ENCODE measurements around the gene PLAAT5. TPM values are rescaled to one million over a fixed set of nuclear protein-coding genes. Genes with fewer than 3 reads are reported as not detected.
A peak's percentile ranks its signal among the peaks of the same experiment; 100 is the strongest.

PLAAT5 gene
- total RNA-seq, 2 experiments from 2014 or later: 0.16 TPM; not detected in 1

GRCh38 chr11:63502252-63502820 is 11.4 kb upstream of the PLAAT5 start:
- peaks cover 10% of the 10 kb centered on the region for H3K27me3 Mint-ChIP-seq
- H3K27ac ChIP-seq (ENCODE audit: low read depth in 1 of 2, low read length in 2 of 2): no peak overlapping the region
- POLR2A ChIA-PET: no interaction called here
- no peak overlapping the region for H3K4me3 Mint-ChIP-seq
- H3K9me3 Mint-ChIP-seq: peaks cover 10% of the 10 kb centered on the region
- CTCF ChIA-PET: no interaction called here
- no peak overlapping the region for H3K27ac Mint-ChIP-seq
- peak in 1 of 14 experiments; percentile 14 for DNase-seq
- peaks cover 20% of the 10 kb centered on the region for H3K4me1 Mint-ChIP-seq (ENCODE audit: low read depth)
- peaks cover 9 to 12% of the 10 kb centered on the region in 2 experiments for H3K9me3 ChIP-seq (ENCODE audit: control insufficient read depth in 1 of 2, insufficient read depth in 1 of 2, low read length in 2 of 2)
- intact Hi-C loops (cut with DNase I, micrococcal nuclease): no loop called here
- no peaks in the 10 kb centered on the region for H3K36me3 ChIP-seq (ENCODE audit: insufficient read depth, low read length)
- peaks cover 19% of the 10 kb centered on the region for H3K4me1 ChIP-seq (ENCODE audit: insufficient read depth, low read length)
- H3K4me3 ChIP-seq (ENCODE audit: low read length): no peak overlapping the region
- TF ChIP-seq, protein P1, sequence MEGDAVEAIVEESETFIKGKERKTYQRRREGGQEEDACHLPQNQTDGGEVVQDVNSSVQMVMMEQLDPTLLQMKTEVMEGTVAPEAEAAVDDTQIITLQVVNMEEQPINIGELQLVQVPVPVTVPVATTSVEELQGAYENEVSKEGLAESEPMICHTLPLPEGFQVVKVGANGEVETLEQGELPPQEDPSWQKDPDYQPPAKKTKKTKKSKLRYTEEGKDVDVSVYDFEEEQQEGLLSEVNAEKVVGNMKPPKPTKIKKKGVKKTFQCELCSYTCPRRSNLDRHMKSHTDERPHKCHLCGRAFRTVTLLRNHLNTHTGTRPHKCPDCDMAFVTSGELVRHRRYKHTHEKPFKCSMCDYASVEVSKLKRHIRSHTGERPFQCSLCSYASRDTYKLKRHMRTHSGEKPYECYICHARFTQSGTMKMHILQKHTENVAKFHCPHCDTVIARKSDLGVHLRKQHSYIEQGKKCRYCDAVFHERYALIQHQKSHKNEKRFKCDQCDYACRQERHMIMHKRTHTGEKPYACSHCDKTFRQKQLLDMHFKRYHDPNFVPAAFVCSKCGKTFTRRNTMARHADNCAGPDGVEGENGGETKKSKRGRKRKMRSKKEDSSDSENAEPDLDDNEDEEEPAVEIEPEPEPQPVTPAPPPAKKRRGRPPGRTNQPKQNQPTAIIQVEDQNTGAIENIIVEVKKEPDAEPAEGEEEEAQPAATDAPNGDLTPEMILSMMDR (IDR thresholded peaks at IDR 0.05): no peak
- peaks cover 11% of the 10 kb centered on the region for H3K36me3 Mint-ChIP-seq (ENCODE audit: low read depth)
- ATAC-seq (ENCODE audit: poor library complexity): no peak
- no peaks in the 10 kb centered on the region for H3K27me3 ChIP-seq (ENCODE audit: control insufficient read depth in 1 of 2, insufficient read depth in 2 of 2, low read length in 2 of 2)

- Histone ChIP-seq H3K27me3 (ENCODE audit: control insufficient read depth in 1 of 2, insufficient read depth in 2 of 2, low read length in 2 of 2) (no peaks in the 10 kb centered on the region), H3K4me3 (ENCODE audit: low read length) (no peak overlapping the region), H3K9me3 (ENCODE audit: control insufficient read depth in 1 of 2, insufficient read depth in 1 of 2, low read length in 2 of 2) (peaks cover 9 to 12% of the 10 kb centered on the region in 2 experiments), H3K4me1 (ENCODE audit: insufficient read depth, low read length) (peaks cover 15% of the 10 kb centered on the region), H3K27ac (ENCODE audit: low read depth in 1 of 2, low read length in 2 of 2) (no peak overlapping the region), H3K36me3 (ENCODE audit: insufficient read depth, low read length) (no peaks in the 10 kb centered on the region)
- peaks cover 10% of the 10 kb centered on the region for H3K9me3 Mint-ChIP-seq
- DNase-seq (no peak), ATAC-seq (ENCODE audit: poor library complexity) (no peak)
- H3K27ac Mint-ChIP-seq: no peak overlapping the region
- no peak overlapping the region for H3K4me3 Mint-ChIP-seq
- intact Hi-C loops (cut with DNase I, micrococcal nuclease): no loop called here
- peaks cover 20% of the 10 kb centered on the region for H3K4me1 Mint-ChIP-seq (ENCODE audit: low read depth)
- H3K36me3 Mint-ChIP-seq (ENCODE audit: low read depth): peaks cover 11% of the 10 kb centered on the region
- TF ChIP-seq, protein P1 (IDR thresholded peaks at IDR 0.05): no peak
- CTCF ChIA-PET: no interaction called here
- POLR2A ChIA-PET: no interaction called here
- H3K27me3 Mint-ChIP-seq: peaks cover 12% of the 10 kb centered on the region
Observed at GRCh38 chr11:63501236-63501635, 10.3 kb upstream of the PLAAT5 start.

- CTCF ChIA-PET: no interaction called here
- Mint-ChIP-seq H3K4me1 (ENCODE audit: low read depth) (peaks cover 20% of the 10 kb centered on the region), H3K27me3 (peaks cover 12% of the 10 kb centered on the region), H3K9me3 (peaks cover 10% of the 10 kb centered on the region), H3K27ac (no peak overlapping the region), H3K4me3 (no peak overlapping the region), H3K36me3 (ENCODE audit: low read depth) (peaks cover 11% of the 10 kb centered on the region)
- intact Hi-C loops (cut with DNase I, micrococcal nuclease): no loop called here
- POLR2A ChIA-PET: no interaction called here
- TF ChIP-seq, protein P1 (IDR thresholded peaks at IDR 0.05): no peak
- no peak overlapping the region for H3K4me3 ChIP-seq (ENCODE audit: low read length)
- peaks cover 8% of the 10 kb centered on the region for H3K4me1 ChIP-seq (ENCODE audit: insufficient read depth, low read length)
- ATAC-seq (ENCODE audit: poor library complexity) (no peak), DNase-seq (no peak)
- H3K27ac ChIP-seq (ENCODE audit: low read depth in 1 of 2, low read length in 2 of 2): no peak overlapping the region
- no peaks in the 10 kb centered on the region for H3K27me3 ChIP-seq (ENCODE audit: control insufficient read depth in 1 of 2, insufficient read depth in 2 of 2, low read length in 2 of 2)
- no peaks in the 10 kb centered on the region for H3K36me3 ChIP-seq (ENCODE audit: insufficient read depth, low read length)
- peaks cover 9 to 12% of the 10 kb centered on the region in 2 experiments for H3K9me3 ChIP-seq (ENCODE audit: control insufficient read depth in 1 of 2, insufficient read depth in 1 of 2, low read length in 2 of 2)
Observed at GRCh38 chr11:63499874-63500273, 8.9 kb upstream of the PLAAT5 start.
